Fibroblast of lung (primary cell): ENCODE data around the gene HLF. TPM values are rescaled to one million over a fixed set of nuclear protein-coding genes. Genes with fewer than 3 reads are reported as not detected.

Experiments
- DNase-seq, 2 donors: peaks; one replicate each; pipeline versions ENCODE4 v3.0.0 to v3.0.0-alpha.2; 2010; ENCODE audit warnings: low read depth in 2 of 2
- H2AFZ ChIP-seq: 2 replicates; pipeline ENCODE4 v1.5.1; 2012; ENCODE audit warnings: low read length, control low read depth, inconsistent platforms
- H3K27ac ChIP-seq: 2 replicates; pipeline ENCODE4 v1.5.1; 2011; ENCODE audit warnings: low read length, control low read depth; ENCODE audit not compliant: insufficient read depth
- H3K27me3 ChIP-seq: 2 replicates; pipeline ENCODE4 v1.5.1; 2011; ENCODE audit warnings: mild to moderate bottlenecking, low read length; ENCODE audit not compliant: control insufficient read depth, insufficient read depth
- H3K36me3 ChIP-seq: 2 replicates; pipeline ENCODE4 v1.5.1; 2011; ENCODE audit warnings: low read length; ENCODE audit not compliant: control insufficient read depth, insufficient read depth
- H3K4me1 ChIP-seq: 2 replicates; pipeline ENCODE4 v1.5.1; 2011; ENCODE audit warnings: low read length; ENCODE audit not compliant: control insufficient read depth, insufficient read depth; ENCODE audit errors: extremely low read depth
- H3K4me2 ChIP-seq: 2 replicates; pipeline ENCODE4 v1.5.1; 2011; ENCODE audit warnings: low read length, control low read depth; ENCODE audit not compliant: insufficient read depth; ENCODE audit errors: extremely low read depth
- H3K4me3 ChIP-seq, 4 experiments: fragments of 200-600 bp in 1 of 4; sonication (generic) in 1 of 4; replicated peaks in 1 of 4; 2 replicates each; pipeline ENCODE4 v1.5.1; 2011 to 2016; ENCODE audit warnings: low read length in 4 of 4, low read depth in 3 of 4, mild to moderate bottlenecking in 3 of 4, control low read depth in 2 of 4, inconsistent platforms in 1 of 4, mixed read lengths in 1 of 4; ENCODE audit not compliant: insufficient read depth in 1 of 4; ENCODE audit errors: control extremely low read depth in 1 of 4
- H3K79me2 ChIP-seq: 2 replicates; pipeline ENCODE4 v1.5.1; 2012; ENCODE audit warnings: mild to moderate bottlenecking, low read length, inconsistent platforms; ENCODE audit not compliant: control insufficient read depth, insufficient read depth
- H3K9ac ChIP-seq: 2 replicates; pipeline ENCODE4 v1.5.1; 2011; ENCODE audit warnings: mild to moderate bottlenecking, low read length, control low read depth; ENCODE audit not compliant: insufficient read depth
- H3K9me3 ChIP-seq: 2 replicates; pipeline ENCODE4 v1.5.1; 2012; ENCODE audit warnings: low read depth, low read length; ENCODE audit not compliant: control insufficient read depth, insufficient read depth
- H4K20me1 ChIP-seq: 2 replicates; pipeline ENCODE4 v1.5.1; 2011; ENCODE audit warnings: low read length; ENCODE audit not compliant: control insufficient read depth, insufficient read depth; ENCODE audit errors: extremely low read depth
- CTCF ChIP-seq, 2 donors: IDR thresholded peaks in 1 of 2; conservative IDR thresholded peaks in 1 of 2; 1 replicate in 1 of 2; 2 replicates in 1 of 2; pipeline ENCODE4 v1.5.1; 2011 to 2012; ENCODE audit warnings: low read length in 2 of 2, control low read depth in 1 of 2, inconsistent platforms in 1 of 2, low read depth in 1 of 2, mild to moderate bottlenecking in 1 of 2
- EZH2 ChIP-seq: IDR thresholded peaks from 2 replicates; pipeline ENCODE4 v1.5.1; 2012; ENCODE audit warnings: low read length, control low read depth, mild to moderate bottlenecking; ENCODE audit errors: missing control alignments
- polyA plus RNA-seq, 2 donors: library from polyadenylated mRNA; depleted of rRNA in 1 of 2; stranded (reverse) in 1 of 2; unstranded in 1 of 2; fragments of >200 nt; gene quantifications; 2 replicates each; pipeline ENCODE4 v1.2.1, GENCODE V29; 2011 to 2012; ENCODE audit warnings: missing spikeins in 1 of 2
- total RNA-seq: library from RNA; depleted of rRNA; stranded (reverse); fragments of >200 nt; gene quantifications from 2 replicates; pipeline ENCODE4 v1.2.1, GENCODE V29; 2014

Gene HLF
- total and polyA plus RNA-seq, 2 donors (not counting 1 experiment from before 2014, with no cell fraction given) = 0.17 to 0.69 TPM

- Histone ChIP-seq H3K4me3 (no peak overlapping the region), H3K4me1 (no peaks in the 10 kb centered on the region), H3K9ac (no peak overlapping the region), H3K27ac (no peak overlapping the region), H4K20me1 (no peaks in the 10 kb centered on the region), H3K36me3 (no peaks in the 10 kb centered on the region), H3K4me2 (no peak overlapping the region), H2AFZ (no peak overlapping the region), H3K79me2 (no peaks in the 10 kb centered on the region), H3K9me3 (no peaks in the 10 kb centered on the region), H3K27me3 (no peaks in the 10 kb centered on the region)
- DNase-seq = no peak
- TF ChIP-seq CTCF (conservative IDR thresholded peaks at IDR 0.05 in 1 of 2, IDR thresholded peaks at IDR 0.05 in 1 of 2; ENCODE audit: low read depth in 1 of 2, low read length in 2 of 2) (no peak), EZH2 (no peak)
Measured at GRCh38 chr17:55318715-55319487, 54.1 kb downstream of the HLF start.

GRCh38 chr17:55319933-55320593 is 55.3 kb downstream of the HLF start:
- DNase-seq = no peak
- no peaks in the 10 kb centered on the region for H3K9me3 ChIP-seq

More at GRCh38 chr17:55319933-55320593, 55.3 kb downstream of the HLF start:
- H3K79me2 ChIP-seq = no peaks in the 10 kb centered on the region
- H3K9ac ChIP-seq = no peak overlapping the region
- no peaks in the 10 kb centered on the region for H4K20me1 ChIP-seq
- no peak overlapping the region for H3K4me3 ChIP-seq
- no peaks in the 10 kb centered on the region for H3K36me3 ChIP-seq
- TF ChIP-seq EZH2 (no peak), CTCF (conservative IDR thresholded peaks at IDR 0.05 in 1 of 2, IDR thresholded peaks at IDR 0.05 in 1 of 2; ENCODE audit: low read depth in 1 of 2, low read length in 2 of 2) (no peak)
- no peak overlapping the region for H3K27ac ChIP-seq
- no peak overlapping the region for H3K4me2 ChIP-seq
- no peaks in the 10 kb centered on the region for H3K4me1 ChIP-seq
- H2AFZ ChIP-seq = no peak overlapping the region
- H3K27me3 ChIP-seq = no peaks in the 10 kb centered on the region
